HTERT RPE-1 (cell line): ENCODE measurements around the gene GXYLT2.

ENCODE experiments used
- in situ Hi-C: fragments of 300-500 bp; cut with MboI; formaldehyde crosslinking; loops from 4 replicates; pipeline ENCODE4 v1.14.3; 2020; ENCODE audit warnings: low sequenced_read_pairs

The GXYLT2 gene

GRCh38 chr3:72930754-72931153, 42.9 kb downstream of the GXYLT2 start:
- in situ Hi-C loops, result no loop called here

GRCh38 chr3:72932416-72932815, 44.6 kb downstream of the GXYLT2 start:
- in situ Hi-C loops, result no loop called here

GRCh38 chr3:72938471-72939265, 50.8 kb downstream of the GXYLT2 start:
- in situ Hi-C loops, result no loop called here

GRCh38 chr3:72941245-72941644, 53.4 kb downstream of the GXYLT2 start:
- in situ Hi-C loops, result no loop called here

GRCh38 chr3:72942427-72942826, 54.6 kb downstream of the GXYLT2 start:
- in situ Hi-C loops, result no loop called here

GRCh38 chr3:72944696-72945095, 56.9 kb downstream of the GXYLT2 start:
- in situ Hi-C loops, result no loop called here

GRCh38 chr3:72947715-72948490, 60.1 kb downstream of the GXYLT2 start:
- in situ Hi-C loops, result no loop called here

- in situ Hi-C loops, result no loop called here
These were observed 61.2 kb downstream of the GXYLT2 start for GRCh38 chr3:72949016-72949415.

GRCh38 chr3:72950372-72950771, 62.5 kb downstream of the GXYLT2 start:
- in situ Hi-C loops, result no loop called here

GRCh38 chr3:72950801-72951200, 63.0 kb downstream of the GXYLT2 start:
- in situ Hi-C loops, result no loop called here

GRCh38 chr3:72951259-72951722, 63.4 kb downstream of the GXYLT2 start:
- in situ Hi-C loops, result no loop called here

- in situ Hi-C loops, result no loop called here
These were observed 65.6 kb downstream of the GXYLT2 start for GRCh38 chr3:72953325-72953956.

- in situ Hi-C loops, result no loop called here
These were observed 69.5 kb downstream of the GXYLT2 start for GRCh38 chr3:72957297-72957696.

- in situ Hi-C loops, result no loop called here
These were observed 71.5 kb downstream of the GXYLT2 start for GRCh38 chr3:72959336-72959735.

GRCh38 chr3:72960812-72961518, 73.1 kb downstream of the GXYLT2 start:
- in situ Hi-C loops, result no loop called here

GRCh38 chr3:72961752-72962151, 73.9 kb downstream of the GXYLT2 start:
- in situ Hi-C loops, result no loop called here

- in situ Hi-C loops, result no loop called here
These were observed 74.5 kb downstream of the GXYLT2 start for GRCh38 chr3:72962317-72962716.

GRCh38 chr3:72964633-72965032, 76.8 kb downstream of the GXYLT2 start:
- in situ Hi-C loops, result no loop called here

GRCh38 chr3:72968266-72968664, 80.4 kb downstream of the GXYLT2 start:
- in situ Hi-C loops, result no loop called here

- in situ Hi-C loops, result no loop called here
These were observed 81.9 kb downstream of the GXYLT2 start for GRCh38 chr3:72969766-72970165.

GRCh38 chr3:72970942-72971341, 83.1 kb downstream of the GXYLT2 start:
- in situ Hi-C loops, result no loop called here
